Esophagus (tissue), 2 donors: ENCODE measurements around the gene GEMIN2. TPM values are rescaled to one million over a fixed set of nuclear protein-coding genes. Genes with fewer than 3 reads are reported as not detected.
A peak's percentile ranks its signal among the peaks of the same experiment; 100 is the strongest.
"Not testable (repeated sequence)": the region's sequence is repeated elsewhere in the genome, so short reads cannot be mapped to it uniquely, and the experiment has no call there.

Source experiments
- H3K27ac ChIP-seq, 2 donors: one replicate each; pipeline ENCODE4 v1.5.1; 2013; ENCODE audit warnings: low read depth in 2 of 2, mild to moderate bottlenecking in 2 of 2, inconsistent platforms in 1 of 2, low read length in 1 of 2, moderate library complexity in 1 of 2
- H3K27me3 ChIP-seq, 2 donors: one replicate each; pipeline ENCODE4 v1.6.1; 2013; ENCODE audit warnings: low read length in 2 of 2, control low read depth in 1 of 2, mild to moderate bottlenecking in 1 of 2; ENCODE audit not compliant: insufficient read depth in 2 of 2, control insufficient read depth in 1 of 2
- H3K36me3 ChIP-seq, 2 donors: one replicate each; pipeline ENCODE4 v1.6.1; 2013; ENCODE audit warnings: low read length in 1 of 2; ENCODE audit not compliant: control insufficient read depth in 2 of 2, insufficient read depth in 2 of 2
- H3K4me1 ChIP-seq, 2 donors: one replicate each; pipeline ENCODE4 v1.6.1; 2013; ENCODE audit warnings: low read length in 1 of 2; ENCODE audit not compliant: control insufficient read depth in 2 of 2, insufficient read depth in 2 of 2
- H3K4me3 ChIP-seq, 2 donors: one replicate each; pipeline ENCODE4 v1.5.1; 2013; ENCODE audit warnings: low read length in 2 of 2, mild to moderate bottlenecking in 2 of 2, low read depth in 1 of 2, moderate library complexity in 1 of 2
- H3K9me3 ChIP-seq, 2 donors: one replicate each; pipeline ENCODE4 v1.6.1; 2013; ENCODE audit warnings: mild to moderate bottlenecking in 2 of 2, low read depth in 1 of 2, low read length in 1 of 2, moderate library complexity in 1 of 2; ENCODE audit not compliant: control insufficient read depth in 2 of 2, insufficient read depth in 1 of 2
- WGBS, 2 donors: extraction: QIAGEN DNeasy Blood & Tissue Kit; methylation state at CpG; one replicate each; pipeline ENCODE4 v1.1.7; 2013; 5-methylcytosine and 5-hydroxymethylcytosine counted together
- polyA plus RNA-seq, 2 donors: library from polyadenylated mRNA; stranded (reverse); fragments of 200-250 nt; gene quantifications; one replicate each; pipeline ENCODE4 v1.2.3, GENCODE V29; 2013
- donor health status: healthy with polysubstance abuse.
- donor health status: Bipolar disorder and iron deficiency.

The GEMIN2 gene, protein sequence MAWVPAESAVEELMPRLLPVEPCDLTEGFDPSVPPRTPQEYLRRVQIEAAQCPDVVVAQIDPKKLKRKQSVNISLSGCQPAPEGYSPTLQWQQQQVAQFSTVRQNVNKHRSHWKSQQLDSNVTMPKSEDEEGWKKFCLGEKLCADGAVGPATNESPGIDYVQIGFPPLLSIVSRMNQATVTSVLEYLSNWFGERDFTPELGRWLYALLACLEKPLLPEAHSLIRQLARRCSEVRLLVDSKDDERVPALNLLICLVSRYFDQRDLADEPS
- 1 to 10 TPM; 6.2 to 8.9 TPM for polyA plus RNA-seq

DNA sequence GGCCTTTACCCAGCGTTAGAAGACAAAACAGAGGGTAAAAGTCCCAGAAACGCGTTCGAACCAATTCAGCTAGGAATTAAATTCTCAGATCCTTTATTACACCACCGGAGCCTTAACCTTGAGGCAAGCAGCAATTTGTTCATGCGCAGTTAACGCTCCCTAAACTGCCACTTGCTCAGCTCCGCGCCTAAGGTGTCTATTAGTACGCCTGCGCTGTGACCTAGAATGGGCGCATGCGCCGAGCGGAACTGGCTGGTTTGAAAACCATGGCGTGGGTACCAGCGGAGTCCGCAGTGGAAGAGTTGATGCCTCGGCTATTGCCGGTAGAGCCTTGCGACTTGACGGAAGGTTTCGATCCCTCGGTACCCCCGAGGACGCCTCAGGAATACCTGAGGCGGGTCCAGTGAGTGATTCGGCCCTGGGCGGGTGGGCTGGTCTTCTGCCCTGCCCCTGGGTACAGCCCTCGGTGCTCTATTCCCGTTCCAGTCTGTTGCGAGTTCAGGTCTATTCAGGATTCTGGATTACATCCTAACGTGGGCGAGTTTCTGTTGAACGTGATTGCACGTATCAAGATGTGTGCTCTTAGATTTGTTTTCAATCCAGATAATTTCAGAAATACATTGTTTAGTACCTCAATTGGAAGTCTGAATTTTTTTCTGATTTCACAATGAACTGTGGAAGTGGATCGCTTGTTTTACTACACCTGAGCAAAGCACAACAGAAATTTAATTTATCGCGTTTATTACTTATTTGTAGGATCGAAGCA lies at the start of gene GEMIN2:
TSS of gene GEMIN2 (plus strand) at position 251 of the 766 bp plus-strand sequence. CDS start at position 267, 16 bp downstream.
- H3K9me3 ChIP-seq, result no peaks in the 10 kb centered on the region
- peaks cover 0 to 2% of the 10 kb centered on the region in 2 donors for H3K4me1 ChIP-seq
- no peaks in the 10 kb centered on the region for H3K27me3 ChIP-seq
- WGBS, 2 donors, result 1% methylated on average over 40 of the region's 40 CpGs
- H3K4me3 ChIP-seq, result peak within 1 kb of the TSS; percentile 63 to 96
- peak within 1 kb of the TSS; percentile 52 to 97 for H3K27ac ChIP-seq
- H3K36me3 ChIP-seq, result no peaks in the 10 kb centered on the region

DNA sequence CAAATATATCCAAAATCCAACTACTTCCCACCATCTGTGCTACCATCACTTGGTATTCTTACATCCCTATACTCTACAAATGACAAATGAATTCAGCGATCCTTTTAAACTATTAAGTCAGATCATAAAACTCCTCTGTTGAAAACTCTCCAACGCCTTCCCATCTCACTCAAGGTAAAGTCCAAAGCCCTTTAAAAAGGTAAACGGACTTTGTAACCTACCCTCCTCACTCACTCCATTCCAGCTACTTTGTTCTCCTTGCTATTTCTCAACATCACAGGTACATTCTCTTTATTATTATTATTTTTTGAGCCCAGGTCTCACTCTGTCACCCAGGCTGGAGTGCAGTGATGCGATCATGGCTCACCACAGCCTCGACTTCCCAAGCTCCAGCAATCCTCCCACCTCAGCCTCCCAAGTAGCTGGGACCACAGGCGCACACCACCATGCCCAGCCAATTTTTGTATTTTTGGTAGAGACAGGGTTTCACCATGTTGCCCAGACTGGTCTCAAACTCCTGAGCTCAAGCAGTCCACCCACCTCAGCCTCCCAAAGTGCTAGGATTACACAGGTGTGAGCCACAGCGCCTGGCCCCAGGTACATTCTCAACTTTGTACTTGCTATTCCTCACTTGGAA lies 44.8 kb upstream of the GEMIN2 start:
- not testable (repeated sequence) for H3K36me3 ChIP-seq, H3K27me3 ChIP-seq, H3K27ac ChIP-seq, H3K4me3 ChIP-seq, H3K4me1 ChIP-seq, H3K9me3 ChIP-seq
- WGBS, 2 donors, result 94 to 96% methylated on average over 7 of the region's 7 CpGs

DNA sequence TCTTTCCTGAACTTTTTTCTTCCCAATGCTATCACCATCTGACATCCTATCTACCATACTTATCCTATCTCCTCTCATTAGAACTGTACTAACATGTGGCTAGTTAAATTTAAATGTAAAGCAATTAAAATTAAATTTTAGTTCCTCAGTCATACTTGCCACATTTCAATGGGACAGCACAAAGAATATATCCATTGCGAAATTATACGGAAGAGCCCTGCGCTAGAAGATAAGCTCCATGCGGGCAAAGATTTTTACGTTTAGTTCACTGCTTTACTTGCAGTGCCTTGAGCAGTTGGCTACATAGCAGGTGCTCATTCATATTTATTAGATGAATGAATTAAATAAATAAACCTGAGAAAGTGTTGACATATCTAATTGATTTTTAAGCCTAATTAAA lies 44.2 kb upstream of the GEMIN2 start:
- H3K4me1 ChIP-seq, result no peaks in the 10 kb centered on the region
- H3K27me3 ChIP-seq, result no peaks in the 10 kb centered on the region
- H3K9me3 ChIP-seq, result no peaks in the 10 kb centered on the region
- no peak overlapping the region for H3K4me3 ChIP-seq
- H3K36me3 ChIP-seq, result peaks cover 0 to 2% of the 10 kb centered on the region in 2 donors
- H3K27ac ChIP-seq, result no peak overlapping the region
- 96 to 98% methylated on average over 5 of the region's 5 CpGs for WGBS, 2 donors

DNA sequence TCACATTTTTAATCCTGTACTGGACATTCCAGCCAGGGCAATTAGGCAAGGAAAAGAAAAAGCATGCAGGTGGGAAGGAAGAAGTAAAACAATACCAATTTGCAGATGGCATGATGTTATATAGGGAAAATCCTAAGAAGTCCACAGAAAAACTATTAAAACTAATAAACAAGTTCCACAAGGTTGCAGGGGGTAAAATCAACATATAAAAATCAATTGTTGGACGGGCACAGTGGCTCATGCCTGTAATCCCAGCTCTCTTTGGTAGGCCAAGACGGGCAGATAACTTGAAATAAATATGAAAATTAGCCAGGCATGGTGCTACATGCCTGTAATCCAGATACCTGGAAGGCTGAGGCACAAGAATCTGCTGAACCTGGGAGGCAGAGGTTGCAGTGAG lies 43.0 kb upstream of the GEMIN2 start:
- Histone ChIP-seq H3K4me1 (no peaks in the 10 kb centered on the region), H3K4me3 (no peak overlapping the region), H3K36me3 (peaks cover 0 to 2% of the 10 kb centered on the region in 2 donors), H3K27me3 (no peaks in the 10 kb centered on the region), H3K27ac (no peak overlapping the region), H3K9me3 (no peaks in the 10 kb centered on the region)
- 79 to 96% methylated on average over 2 of the region's 2 CpGs for WGBS, 2 donors

DNA sequence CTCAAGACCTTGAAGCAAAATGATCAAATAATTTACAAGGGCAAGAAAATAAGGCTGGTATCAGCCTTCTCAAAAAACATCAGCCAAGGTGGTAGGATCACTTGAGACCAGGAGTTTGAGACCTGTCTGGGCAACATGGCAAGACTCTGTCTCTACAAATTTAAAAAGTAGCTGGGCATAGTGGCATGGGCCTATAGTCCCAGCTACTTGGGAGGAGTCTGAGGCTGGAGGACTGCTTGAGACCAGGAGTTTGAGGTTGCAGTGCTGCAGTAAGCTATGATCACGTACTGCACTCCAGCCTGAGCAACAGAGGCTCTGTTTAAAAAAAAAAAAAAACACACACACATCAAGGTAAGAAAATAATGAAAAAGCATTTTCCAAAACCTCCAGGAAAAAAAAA lies 33.2 kb upstream of the GEMIN2 start:
- peaks cover 0 to 6% of the 10 kb centered on the region in 2 donors for H3K36me3 ChIP-seq
- WGBS, 2 donors, result 89 to 92% methylated on average over 1 of the region's 1 CpG
- no peak overlapping the region for H3K27ac ChIP-seq

DNA sequence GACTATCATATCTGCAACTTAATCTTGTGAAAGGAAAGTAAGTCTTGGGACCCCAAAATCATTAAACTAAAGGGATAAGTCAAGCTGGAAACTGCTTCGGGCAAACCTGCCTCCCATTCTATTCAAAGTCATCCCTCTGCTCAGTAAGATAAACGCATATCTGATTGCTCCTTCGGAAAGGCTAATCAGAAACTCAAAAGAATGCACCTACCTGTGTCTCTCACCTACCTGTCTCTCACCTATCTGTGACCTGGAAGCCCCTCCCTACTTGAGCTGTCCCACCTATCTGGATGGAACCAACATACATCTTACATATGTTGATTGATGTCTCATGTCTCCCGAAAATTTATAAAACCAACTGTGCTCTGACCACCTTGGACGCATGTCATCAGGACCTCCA lies 31.0 kb upstream of the GEMIN2 start:
- Histone ChIP-seq H3K27ac (no peak overlapping the region), H3K4me1 (no peaks in the 10 kb centered on the region), H3K4me3 (no peak overlapping the region), H3K36me3 (peaks cover 0 to 4% of the 10 kb centered on the region in 2 donors), H3K27me3 (no peaks in the 10 kb centered on the region), H3K9me3 (no peaks in the 10 kb centered on the region)
- 66 to 73% methylated on average over 5 of the region's 5 CpGs for WGBS, 2 donors

More for the DNA sequence above, 33.2 kb upstream of the GEMIN2 start:
- Histone ChIP-seq H3K4me3 (no peak overlapping the region), H3K27me3 (no peaks in the 10 kb centered on the region), H3K9me3 (no peaks in the 10 kb centered on the region), H3K4me1 (no peaks in the 10 kb centered on the region)

DNA sequence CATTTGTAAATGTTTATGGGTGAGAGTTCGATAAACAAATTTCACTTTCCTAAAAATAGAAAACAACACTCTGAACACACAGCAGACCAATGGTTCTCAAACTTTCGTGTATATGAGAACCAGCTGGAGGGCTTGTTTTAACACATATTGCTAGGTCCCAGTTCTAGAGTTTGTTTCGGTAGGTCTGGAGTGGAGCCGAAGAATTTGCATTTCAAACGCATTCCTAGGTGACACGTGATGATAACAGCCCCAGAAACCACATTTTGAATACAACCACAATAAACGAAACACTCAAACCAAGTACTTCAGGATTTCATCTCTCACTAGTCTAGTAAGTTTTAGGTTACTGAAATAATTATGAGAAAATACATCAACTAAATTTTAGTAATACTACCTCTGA lies 28.2 kb upstream of the GEMIN2 start:
- Histone ChIP-seq H3K4me1 (no peaks in the 10 kb centered on the region), H3K27me3 (no peaks in the 10 kb centered on the region), H3K4me3 (no peak overlapping the region), H3K27ac (no peak overlapping the region), H3K36me3 (peaks cover 0 to 12% of the 10 kb centered on the region in 2 donors), H3K9me3 (no peaks in the 10 kb centered on the region)
- WGBS, 2 donors, result 88 to 89% methylated on average over 7 of the region's 7 CpGs

DNA sequence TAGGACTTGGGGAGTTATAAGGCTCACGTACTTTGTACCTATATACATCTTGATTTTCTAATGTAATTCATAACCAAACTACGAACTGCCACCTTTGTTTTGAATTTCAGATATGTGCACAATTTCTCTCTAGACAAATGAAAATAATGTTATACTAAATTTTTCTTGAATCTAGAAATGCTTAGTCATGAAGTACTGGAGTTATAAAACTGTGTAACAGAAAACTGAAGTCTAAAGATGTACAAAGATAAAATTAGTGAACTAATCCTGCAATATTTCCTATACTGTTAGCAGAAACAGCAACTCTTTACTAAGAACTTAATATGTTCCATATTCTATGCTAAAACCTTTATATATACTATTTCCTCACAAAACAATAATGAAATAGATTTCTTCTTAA lies 26.6 kb upstream of the GEMIN2 start:
- Histone ChIP-seq H3K9me3 (no peaks in the 10 kb centered on the region), H3K36me3 (peaks cover 0 to 12% of the 10 kb centered on the region in 2 donors), H3K4me1 (no peaks in the 10 kb centered on the region), H3K4me3 (no peak overlapping the region), H3K27me3 (no peaks in the 10 kb centered on the region), H3K27ac (no peak overlapping the region)
- 93 to 97% methylated on average over 2 of the region's 2 CpGs for WGBS, 2 donors

DNA sequence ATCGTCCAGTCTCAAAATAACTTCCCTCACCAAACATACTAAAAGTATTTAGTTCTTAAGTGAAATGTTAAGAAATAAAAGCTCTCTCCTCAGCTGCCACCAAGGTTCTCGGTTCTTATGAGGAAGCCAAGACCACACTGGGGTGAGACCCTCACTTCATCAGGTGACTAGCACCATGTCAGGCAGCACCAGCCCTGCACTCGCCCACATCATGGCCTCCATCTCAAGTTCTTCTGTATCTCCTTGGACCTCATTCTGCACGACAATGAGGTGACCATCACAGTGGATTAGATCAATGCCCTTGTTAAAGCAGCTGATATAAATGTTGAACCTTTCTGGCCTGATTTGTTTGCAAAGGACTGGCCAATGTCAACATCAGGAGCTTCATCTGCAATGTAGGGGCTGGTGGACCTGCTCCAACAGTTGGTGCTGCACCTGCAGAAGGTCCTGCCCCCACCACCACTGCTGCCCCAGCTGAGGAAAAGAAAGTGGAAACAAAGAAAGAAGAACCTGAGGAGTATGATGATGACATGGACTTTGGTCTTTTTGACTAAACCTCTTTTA lies 23.5 kb upstream of the GEMIN2 start:
- H3K9me3 ChIP-seq, result no peaks in the 10 kb centered on the region
- H3K27me3 ChIP-seq, result no peaks in the 10 kb centered on the region
- no peaks in the 10 kb centered on the region for H3K4me1 ChIP-seq
- 91 to 93% methylated on average over 4 of the region's 4 CpGs for WGBS, 2 donors
- H3K27ac ChIP-seq, result no peak overlapping the region
- H3K4me3 ChIP-seq, result no peak overlapping the region
- peaks cover 0 to 9% of the 10 kb centered on the region in 2 donors for H3K36me3 ChIP-seq
